HG02981 (cell line): ENCODE measurements around the gene ZNF33A.
"Not testable (repeated sequence)": the region's sequence is repeated elsewhere in the genome, so short reads cannot be mapped to it uniquely, and the experiment has no call there.

Source experiments
- ATAC-seq: cut with Tn5 transposase; IDR thresholded peaks from one replicate; pipeline ENCODE4 v1.9.1; 2021; ENCODE audit warnings: mild to moderate bottlenecking, moderate library complexity; ENCODE audit not compliant: unreplicated experiment

Gene ZNF33A

DNA sequence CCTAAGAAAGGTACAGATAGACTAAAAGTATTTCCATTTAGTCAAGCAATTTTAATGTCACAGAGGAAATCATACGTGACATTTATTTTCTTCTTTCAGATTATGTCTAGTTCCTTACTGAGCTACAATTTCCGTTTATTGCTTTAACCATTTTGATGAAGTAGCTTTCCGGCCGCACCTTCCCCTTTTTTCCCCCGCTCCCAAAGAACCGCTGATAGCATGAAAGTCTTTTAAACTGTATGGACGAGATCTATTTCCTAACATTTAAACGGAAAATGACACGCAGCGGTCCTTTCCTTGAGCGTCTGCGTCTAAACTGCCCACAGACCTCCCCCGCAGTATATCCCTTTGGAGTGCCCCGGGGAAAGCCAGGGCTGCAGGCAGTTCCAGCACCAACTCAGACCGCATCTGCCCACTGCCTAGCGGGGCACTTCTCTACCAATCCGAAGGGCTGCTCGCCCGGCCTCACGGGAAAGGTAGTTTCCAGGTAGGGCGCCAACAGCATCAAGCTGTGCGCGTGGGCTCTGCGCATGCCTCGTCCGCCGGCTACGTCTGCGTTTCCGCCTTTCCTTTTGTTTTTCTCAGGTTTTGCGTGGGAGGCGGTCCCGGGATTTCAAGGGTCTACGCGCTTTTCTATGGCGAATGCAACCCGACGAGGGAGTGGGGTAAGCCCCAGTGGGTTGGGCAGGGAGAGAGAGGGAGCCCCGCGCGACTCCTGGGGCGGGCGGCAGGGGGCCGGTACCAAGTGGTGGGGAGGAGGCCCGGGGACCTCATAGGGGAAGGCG lies at the start of gene ZNF33A:
ZNF33A (plus strand) TSS at position 557 of the 785 bp plus-strand sequence. CDS start 1,667 bp downstream, outside the sequence.
- ATAC-seq, result peak; percentile 78

DNA sequence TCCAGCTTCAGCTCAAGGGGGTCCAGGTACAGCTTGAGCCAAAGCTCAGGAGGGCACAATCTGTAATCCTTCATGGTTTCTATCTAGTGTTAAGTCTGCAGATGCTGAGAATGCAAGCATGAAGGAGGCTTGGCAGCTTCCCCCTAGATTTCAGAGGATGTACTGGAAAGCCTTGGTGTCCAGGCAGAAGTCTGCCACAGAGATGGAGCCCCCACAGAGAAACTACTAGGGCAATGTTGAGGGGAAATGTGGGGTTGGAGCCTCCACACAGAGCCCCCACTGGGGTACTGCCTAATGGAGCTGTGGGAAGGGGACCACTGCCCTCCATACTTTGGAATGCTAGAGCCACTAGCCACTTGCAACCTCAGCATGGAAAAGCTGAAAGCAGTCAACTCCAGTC lies 45.5 kb upstream of the ZNF33A start:
- no peak for ATAC-seq

DNA sequence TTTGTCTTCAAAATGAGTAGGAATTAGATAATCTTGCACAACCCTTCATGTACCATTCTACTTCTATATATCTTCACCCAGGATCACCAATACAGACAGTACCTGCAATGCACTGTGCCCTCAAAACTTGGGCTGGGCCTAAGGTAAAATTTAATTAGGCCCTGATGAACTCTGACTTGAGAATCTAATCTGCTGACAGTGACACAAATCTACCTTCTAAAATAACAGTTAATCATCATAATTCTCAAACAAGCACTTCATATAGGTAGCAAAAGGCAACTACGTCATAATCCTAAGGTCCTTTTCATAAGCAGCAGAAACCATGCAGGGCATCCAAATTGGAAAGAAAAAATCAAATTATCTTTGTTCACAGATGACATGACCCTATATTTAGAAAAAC lies 38.1 kb upstream of the ZNF33A start:
- ATAC-seq, result no peak

DNA sequence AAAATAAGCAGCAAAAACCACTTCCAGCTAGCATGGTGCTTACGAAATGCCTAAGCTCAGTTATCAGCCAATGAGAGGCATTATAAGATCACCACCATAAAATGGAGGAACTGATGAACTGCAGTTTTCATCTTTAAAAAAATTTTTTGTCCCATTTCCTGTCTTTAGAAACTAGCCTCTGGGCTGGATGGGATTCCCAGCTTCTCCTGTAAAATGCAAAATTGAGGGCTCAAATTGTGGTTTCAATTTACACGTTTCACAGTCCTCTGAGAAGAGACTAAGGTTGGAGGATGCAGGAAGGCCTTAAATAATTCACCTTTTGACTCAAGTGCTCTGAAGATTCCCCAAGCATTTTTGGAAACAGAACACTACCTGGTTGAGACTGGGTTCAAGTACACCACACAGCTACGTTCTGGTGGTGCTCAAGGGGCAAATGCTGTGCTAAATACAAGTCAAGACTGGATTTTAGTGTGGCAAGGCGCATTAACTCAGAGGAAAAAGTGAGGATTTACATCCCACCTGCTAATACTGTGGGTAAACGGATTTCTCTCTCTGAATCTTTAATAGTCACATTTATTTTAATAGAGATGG lies 35.0 kb upstream of the ZNF33A start:
- ATAC-seq, result no peak

DNA sequence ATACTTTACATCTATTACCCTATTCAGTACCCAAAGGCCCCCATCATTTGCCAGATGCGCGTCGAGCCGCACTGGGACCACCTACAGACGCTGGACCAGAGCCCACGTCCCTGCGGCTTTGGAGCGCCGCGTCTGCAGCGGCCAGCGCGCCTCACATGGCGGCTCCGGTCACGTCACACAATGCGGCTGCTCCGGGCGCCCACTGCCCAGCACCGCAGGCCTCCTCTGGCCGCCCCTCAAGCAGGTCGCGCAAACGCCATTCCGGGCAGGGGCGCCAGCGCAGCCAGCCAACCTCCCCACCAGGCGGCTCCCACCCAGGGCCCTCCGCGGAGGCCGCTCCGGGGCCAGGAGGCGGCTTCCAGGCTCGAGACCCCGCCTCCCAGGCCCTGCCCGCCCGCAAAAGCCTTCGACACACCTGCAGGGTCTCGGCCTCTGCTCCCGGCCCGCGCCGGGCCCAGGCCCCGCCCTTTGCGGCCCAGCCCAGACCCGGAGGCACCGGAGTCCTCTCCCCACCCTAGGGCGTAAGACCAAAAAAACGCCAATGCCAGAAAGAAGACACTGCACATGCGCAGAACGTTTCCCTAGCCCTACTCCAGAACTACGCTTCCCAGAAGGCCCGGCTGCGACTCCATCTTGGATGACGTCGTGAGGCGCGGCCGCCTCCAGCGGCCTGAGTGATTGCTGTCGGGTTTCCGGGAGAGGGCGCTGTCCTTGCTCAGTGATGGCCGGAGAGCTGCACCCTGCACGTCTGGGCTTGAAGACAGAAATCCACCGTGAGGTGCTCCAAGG lies 34.2 kb upstream of the ZNF33A start, which contains the start of gene ZNF25:
ZNF25 (minus strand) TSS at position 557 of the 789 bp plus-strand sequence. CDS start 4,925 bp downstream, outside the sequence.
- peak; percentile 94 for ATAC-seq

DNA sequence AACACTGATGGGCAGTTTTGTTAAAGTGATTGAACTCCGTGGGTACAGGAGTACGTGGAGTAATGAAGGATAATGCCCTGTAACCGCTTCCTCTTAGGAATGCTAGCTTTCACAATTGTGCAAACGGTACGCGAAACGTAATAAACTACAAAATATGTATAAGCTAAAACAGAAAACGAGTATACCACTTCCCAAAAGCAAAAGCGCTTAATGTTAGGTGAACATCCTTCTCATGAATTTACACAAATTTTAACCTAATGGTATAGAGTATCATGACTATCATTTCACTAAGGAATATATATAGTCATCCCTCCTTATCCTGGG lies 33.6 kb upstream of the ZNF33A start:
- no peak for ATAC-seq

DNA sequence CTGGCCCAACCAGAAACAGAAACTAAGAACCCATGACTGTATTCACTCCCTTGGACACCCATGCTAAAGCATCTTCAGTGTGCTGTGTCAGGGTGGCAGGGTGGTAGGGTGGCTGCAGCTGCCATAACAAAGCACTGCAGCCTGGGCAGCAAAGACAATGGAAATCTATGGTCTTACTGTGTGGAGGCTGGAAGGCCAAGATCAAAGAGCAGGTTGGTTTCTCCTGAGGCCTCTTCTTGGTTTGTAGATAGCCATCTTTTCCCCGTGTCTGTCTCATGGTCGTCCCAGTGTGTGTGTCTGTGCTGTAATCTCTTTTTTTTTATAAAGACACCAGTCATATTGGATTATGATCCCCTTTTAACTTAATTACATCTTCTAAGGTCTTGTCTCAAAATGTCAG lies 18.8 kb upstream of the ZNF33A start:
- no peak for ATAC-seq

DNA sequence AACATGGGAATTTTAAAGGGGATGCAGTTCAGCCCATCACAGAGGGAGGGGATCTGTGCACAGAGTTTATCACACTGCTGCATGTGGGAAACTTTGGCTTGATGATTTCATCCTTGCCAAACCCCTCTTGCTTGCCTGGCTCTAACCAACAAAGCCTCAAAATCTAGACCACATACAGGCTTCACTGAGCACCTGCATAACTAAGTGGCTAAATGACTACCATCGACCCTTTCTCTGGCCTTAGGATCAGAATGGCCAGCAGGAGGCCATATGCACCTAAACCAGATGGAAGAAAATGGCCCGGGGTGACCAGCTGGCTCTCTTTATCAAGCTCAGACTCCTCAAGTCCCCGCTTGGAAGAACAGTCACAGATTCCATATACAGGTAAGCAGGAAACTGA lies 18.4 kb upstream of the ZNF33A start:
- no peak for ATAC-seq

DNA sequence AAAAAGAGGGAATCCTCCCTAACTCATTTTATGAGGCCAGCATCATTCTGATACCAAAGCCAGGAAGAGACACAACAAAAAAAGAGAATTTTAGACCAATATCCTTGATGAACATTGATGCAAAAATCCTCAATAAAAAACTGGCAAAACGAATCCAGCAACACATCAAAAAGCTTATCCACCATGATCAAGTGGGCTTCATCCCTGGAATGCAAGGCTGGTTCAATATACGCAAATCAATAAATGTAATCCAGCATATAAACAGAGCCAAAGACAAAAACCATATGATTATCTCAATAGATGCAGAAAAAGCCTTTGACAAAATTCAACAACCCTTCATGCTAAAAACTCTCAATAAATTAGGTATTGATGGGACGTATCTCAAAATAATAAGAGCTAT lies 11.6 kb upstream of the ZNF33A start:
- not testable (repeated sequence) for ATAC-seq

DNA sequence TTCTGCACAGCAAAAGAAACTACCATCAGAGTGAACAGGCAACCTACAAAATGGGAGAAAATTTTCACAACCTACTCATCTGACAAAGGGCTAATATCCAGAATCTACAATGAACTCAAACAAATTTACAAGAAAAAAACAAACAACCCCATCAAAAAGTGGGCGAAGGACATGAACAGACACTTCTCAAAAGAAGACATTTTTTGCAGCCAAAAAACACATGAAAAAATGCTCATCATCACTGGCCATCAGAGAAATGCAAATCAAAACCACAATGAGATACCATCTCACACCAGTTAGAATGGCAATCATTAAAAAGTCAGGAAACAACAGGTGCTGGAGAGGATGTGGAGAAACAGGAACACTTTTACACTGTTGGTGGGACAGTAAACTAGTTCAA lies 10.0 kb upstream of the ZNF33A start:
- ATAC-seq, result not testable (repeated sequence)

DNA sequence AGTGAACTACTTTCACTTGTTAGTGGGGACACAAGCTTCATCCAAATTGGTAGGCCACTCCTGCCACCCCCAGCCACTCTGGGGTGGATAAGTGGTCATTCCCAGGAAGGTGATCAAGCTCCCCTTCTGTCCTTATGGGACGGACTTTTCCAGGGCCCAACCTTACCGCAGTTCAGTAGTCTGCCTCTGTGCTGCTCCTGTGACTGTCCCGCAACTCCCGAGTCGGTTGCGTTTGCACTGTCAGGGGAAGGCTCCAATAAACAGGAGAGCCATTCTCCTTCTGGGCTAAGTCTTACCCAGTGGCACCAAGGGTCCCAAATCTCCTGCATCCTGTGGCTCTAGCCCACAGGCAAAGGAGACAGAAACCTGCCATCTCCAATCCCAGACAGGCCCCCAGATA lies 7.4 kb upstream of the ZNF33A start:
- no peak for ATAC-seq

DNA sequence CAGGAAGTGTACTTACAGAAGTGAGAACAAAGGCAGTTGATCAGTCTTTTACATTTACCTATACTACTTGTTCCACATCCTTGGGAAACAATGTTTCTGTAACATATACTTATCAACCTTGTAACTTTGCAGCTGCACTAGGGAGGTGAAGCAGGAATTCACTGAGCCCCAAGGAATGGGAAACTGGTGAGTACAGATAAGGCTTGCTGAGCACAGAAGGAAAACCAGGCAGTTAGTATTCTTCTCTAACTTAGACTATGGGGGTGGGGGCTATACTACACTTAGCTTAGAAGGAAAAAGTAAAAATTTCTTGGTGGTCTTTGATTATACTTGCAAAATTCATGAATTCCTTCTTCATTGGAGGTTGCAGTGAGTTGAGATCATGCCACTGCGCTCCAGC lies 6.9 kb upstream of the ZNF33A start:
- no peak for ATAC-seq

DNA sequence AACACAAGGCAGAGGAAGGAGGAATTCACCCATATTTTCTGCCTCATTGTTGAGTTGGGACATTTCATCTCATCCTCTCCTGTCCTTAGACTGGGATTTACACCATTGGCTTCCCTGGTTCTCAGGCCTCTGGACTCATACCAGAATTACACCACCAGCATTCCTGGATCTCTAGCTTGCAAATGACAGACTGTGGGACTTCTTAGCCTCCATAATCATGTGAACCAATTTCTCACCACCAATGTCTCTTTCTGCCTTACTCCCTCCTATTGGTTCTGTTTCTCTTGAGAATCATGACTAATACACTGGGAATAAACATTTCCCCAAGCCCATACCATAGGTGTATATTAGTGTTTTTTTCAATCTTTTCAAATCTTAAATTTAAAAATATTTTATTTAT lies 2.9 kb upstream of the ZNF33A start:
- ATAC-seq, result no peak

DNA sequence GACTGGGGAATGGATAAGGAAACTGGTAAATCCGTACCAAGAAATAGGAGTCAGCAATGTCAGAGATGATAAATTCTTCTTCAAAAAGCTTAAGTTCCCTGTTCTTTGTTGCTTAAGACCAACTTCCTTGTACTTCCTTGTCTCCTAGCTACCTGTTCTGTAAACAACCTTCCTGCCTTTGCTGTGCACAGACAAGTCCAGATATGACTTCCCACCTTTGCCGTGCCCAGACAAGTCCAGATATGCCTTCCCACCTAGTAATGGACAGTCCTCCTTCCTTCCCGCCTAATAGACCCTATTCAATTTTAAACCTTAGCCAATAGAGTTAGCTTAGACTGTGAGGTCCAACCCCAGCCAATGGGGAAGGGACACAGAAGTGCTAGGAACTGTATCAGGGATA lies 2.5 kb upstream of the ZNF33A start:
- no peak for ATAC-seq

DNA sequence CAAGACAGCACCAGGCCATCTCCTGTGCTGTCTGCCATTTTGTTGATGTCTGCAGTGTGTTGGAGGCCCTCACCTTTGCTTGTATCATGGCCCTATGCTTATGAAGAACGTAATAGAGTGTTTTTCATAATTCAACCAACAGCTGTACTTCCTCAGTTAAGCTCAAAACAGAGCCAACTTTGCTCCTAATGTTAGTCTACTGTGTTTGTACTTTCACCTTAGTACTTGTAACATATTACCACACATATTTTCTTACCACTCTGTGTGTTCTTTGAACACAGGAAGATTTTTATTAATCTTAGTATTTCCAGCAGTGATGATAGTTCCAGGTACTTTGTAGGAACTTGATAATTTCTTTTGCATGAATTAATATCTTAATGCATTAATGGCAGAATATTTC lies 5.9 kb downstream of the ZNF33A start:
- no peak for ATAC-seq

DNA sequence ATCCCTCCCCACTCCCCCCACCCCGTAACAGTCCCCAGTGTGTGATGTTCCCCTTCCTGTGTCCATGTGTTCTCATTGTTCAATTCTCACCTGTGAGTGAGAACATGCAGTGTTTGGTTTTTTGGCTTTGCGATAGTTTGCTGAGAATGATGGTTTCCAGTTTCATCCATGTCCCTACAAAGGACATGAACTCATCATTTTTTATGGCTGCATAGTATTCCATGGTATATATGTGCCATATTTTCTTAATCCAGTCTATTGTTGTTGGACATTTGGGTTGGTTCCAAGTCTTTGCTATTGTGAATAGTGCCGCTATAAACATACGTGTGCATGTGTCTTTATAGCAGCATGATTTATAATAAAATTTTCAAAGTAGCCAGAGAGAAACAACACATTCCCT lies 8.6 kb downstream of the ZNF33A start:
- ATAC-seq, result not testable (repeated sequence)

DNA sequence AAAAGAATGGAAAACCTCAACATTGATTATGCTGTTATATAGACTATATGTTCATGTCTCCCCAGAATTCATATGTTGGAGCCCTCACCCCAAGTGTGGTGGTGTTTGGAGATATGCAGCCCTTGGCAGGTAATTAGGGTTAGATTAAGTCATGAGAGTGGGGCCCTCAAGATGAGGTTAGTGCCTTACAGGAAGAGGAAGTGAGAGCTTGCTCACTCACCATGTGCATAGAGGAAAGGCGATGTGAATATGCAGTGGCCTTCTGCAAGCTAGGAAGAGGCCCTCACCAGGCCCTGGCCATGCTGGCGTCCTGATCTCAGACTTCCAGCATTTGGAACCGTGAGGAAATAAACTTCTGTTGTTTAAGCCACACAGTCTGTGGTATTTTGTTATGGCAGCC lies 14.8 kb downstream of the ZNF33A start:
- ATAC-seq, result peak; percentile 84

DNA sequence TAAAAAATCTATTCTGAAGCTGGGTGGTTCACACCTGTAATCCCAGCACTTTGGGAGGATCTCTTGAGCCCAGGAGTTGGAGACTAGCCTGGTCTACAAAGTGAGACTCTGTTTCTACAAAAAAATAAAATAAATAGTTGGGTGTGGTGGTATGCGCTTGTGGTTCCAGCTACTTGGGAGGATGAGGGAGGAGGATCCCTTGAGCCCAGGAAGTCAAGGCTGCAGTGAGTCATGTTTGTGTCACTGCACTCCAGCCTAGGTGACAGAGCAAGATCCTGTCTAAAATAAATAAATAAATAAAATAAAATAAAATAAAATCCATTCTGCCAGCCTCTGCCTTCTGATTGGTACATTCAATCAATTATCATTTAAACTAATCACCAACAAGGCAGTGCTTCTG lies 17.5 kb downstream of the ZNF33A start:
- ATAC-seq, result no peak

DNA sequence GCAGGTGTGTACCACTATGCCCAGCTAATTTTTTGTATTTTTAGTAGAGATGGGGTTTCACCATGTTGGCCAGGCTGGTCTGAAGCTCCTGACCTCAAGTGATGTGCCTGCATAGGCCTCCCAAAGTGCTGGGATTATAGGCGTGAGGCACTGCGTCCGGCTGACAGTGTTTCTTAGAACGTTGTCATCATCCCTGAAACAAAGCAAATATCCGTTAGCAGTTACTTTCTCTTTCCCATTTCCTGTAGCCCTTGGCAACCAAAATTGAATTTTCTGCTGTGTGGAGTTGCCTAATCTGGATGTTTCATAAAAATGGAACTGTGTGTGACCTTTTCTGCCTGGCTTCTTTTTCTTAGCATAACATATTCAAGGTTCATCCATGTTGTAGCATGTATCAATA lies 22.4 kb downstream of the ZNF33A start:
- ATAC-seq, result no peak

DNA sequence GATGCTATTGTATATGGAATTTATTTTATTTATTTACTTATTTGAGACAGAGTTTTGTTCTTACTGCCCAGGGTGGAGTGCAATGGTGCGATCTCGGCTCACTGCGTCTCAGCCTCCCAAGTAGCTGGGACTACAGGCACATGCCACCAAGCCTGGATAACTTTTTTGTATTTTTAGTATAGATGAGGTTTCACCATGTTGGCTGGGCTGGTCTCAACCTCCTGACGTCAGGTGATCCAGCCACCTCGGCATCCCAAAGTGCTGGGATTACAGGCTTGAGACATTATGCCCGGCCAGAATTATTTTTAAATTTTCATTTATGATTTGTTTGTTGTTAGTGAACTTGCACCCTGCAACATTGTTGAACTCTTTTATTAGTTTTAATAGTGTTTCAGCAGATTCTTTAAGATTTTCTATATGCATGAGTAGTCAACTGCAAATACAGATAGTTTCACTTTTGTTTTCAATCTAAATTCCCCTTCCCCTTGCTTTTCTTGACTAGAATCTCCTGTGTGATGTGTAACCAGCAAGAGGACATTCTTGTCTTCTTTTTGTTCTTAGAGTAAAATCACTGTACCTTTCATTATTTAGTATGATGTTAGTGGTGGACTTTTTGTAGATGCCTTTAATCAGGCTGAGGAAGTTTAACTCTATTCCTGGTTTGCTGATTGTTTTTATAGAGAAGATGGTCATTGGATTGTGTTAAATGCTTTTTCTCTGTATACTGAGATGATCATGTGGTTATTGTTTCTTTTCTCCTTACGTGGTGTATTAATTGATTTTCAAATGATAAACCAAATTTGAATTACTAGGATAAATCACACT lies 27.8 kb downstream of the ZNF33A start:
- peak; percentile 95 for ATAC-seq

DNA sequence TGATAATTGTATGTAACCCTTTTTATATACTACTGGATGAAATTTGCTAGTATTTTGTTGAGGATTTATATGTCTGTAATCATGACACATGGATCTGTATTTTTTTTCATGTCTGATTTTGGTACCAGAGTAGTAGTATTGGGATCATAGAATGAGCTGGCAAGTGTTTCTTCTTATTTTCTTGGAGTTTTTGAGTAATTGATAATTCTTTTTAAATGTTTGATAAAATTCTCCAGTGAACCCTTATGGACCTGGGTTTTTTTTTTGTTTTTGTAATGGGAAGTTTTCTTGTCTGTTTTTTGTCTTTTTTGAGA lies 28.4 kb downstream of the ZNF33A start:
- peak; percentile 16 for ATAC-seq
